Naive thymus-derived CD4-positive, alpha-beta T cell (primary cell): ENCODE measurements around the gene CHD2. TPM values are rescaled to one million over a fixed set of nuclear protein-coding genes. Genes with fewer than 3 reads are reported as not detected.

Experiments used
- ATAC-seq: fragments of 150-1000 bp; cut with Tn5 transposase; 2 replicates; pipeline ENCODE4 v1.10.0; 2021; ENCODE audit warnings: mild to moderate bottlenecking, moderate library complexity
- CTCF ChIA-PET: fragments of 350-600 bp; sonication (Branson Sonifier 250); formaldehyde crosslinking; loops from one replicate; lab custom pipeline; 2021; ENCODE audit warnings: antibody characterized with exemption; lab: Charles Lee
- POLR2A ChIA-PET: fragments of 350-600 bp; sonication (Branson Sonifier 250); formaldehyde crosslinking; loops from one replicate; lab custom pipeline; 2021; ENCODE audit warnings: antibody characterized with exemption, inconsistent platforms; lab: Charles Lee
- DNase-seq, 9 donors: peaks; one replicate each; pipeline versions ENCODE4 v3.0.0 to v3.0.0-alpha.2; 2020 to 2022; ENCODE audit warnings: mixed read lengths in 1 of 9
- H3K27ac ChIP-seq: one replicate; pipeline ENCODE4 v1.7.0; 2013; ENCODE audit warnings: mild to moderate bottlenecking, low read depth, low read length, moderate library complexity
- H3K27me3 ChIP-seq, 2 donors: one replicate each; pipeline ENCODE4 v1.7.0; 2013; ENCODE audit warnings: low read length in 2 of 2, mild to moderate bottlenecking in 2 of 2, moderate library complexity in 2 of 2; ENCODE audit not compliant: control insufficient read depth in 2 of 2, insufficient read depth in 2 of 2
- H3K36me3 ChIP-seq, 3 experiments: 1 replicate in 2 of 3; 2 replicates in 1 of 3; pipeline ENCODE4 v1.7.0; 2013; ENCODE audit warnings: low read length in 3 of 3, mild to moderate bottlenecking in 3 of 3, moderate library complexity in 1 of 3; ENCODE audit not compliant: insufficient read depth in 3 of 3, control insufficient read depth in 2 of 3
- H3K4me1 ChIP-seq, 2 donors: one replicate each; pipeline ENCODE4 v1.7.0; 2013; ENCODE audit warnings: low read length in 2 of 2, mild to moderate bottlenecking in 2 of 2, moderate library complexity in 1 of 2; ENCODE audit not compliant: control insufficient read depth in 2 of 2, insufficient read depth in 2 of 2
- H3K4me3 ChIP-seq: 2 replicates; pipeline ENCODE4 v1.7.0; 2013; ENCODE audit warnings: mild to moderate bottlenecking, low read length
- H3K9me3 ChIP-seq, 3 experiments: 1 replicate in 2 of 3; 2 replicates in 1 of 3; pipeline ENCODE4 v1.7.0; 2013; ENCODE audit warnings: low read length in 3 of 3; ENCODE audit not compliant: control insufficient read depth in 2 of 3
- H3K27ac Mint-ChIP-seq, 9 donors: one replicate each; pipeline ENCODE4 v1.8.0; 2020 to 2022; ENCODE audit warnings: mixed read lengths in 9 of 9, mild to moderate bottlenecking in 8 of 9, moderate library complexity in 5 of 9, inconsistent platforms in 2 of 9
- H3K27me3 Mint-ChIP-seq, 5 donors: one replicate each; pipeline ENCODE4 v1.8.0; 2021 to 2022; ENCODE audit warnings: mixed read lengths in 5 of 5, mild to moderate bottlenecking in 1 of 5
- H3K36me3 Mint-ChIP-seq, 5 donors: one replicate each; pipeline ENCODE4 v1.8.0; 2020 to 2022; ENCODE audit warnings: mixed read lengths in 5 of 5, mild to moderate bottlenecking in 3 of 5, inconsistent platforms in 1 of 5
- H3K4me1 Mint-ChIP-seq, 7 donors: one replicate each; pipeline ENCODE4 v1.8.0; 2020 to 2022; ENCODE audit warnings: mixed read lengths in 7 of 7, mild to moderate bottlenecking in 3 of 7, inconsistent platforms in 1 of 7
- H3K4me3 Mint-ChIP-seq, 10 donors: one replicate each; pipeline ENCODE4 v1.8.0; 2020 to 2022; ENCODE audit warnings: mild to moderate bottlenecking in 10 of 10, mixed read lengths in 10 of 10, moderate library complexity in 6 of 10, inconsistent platforms in 2 of 10
- H3K9me3 Mint-ChIP-seq, 11 donors: one replicate each; pipeline ENCODE4 v1.8.0; 2020 to 2022; ENCODE audit warnings: mixed read lengths in 11 of 11, mild to moderate bottlenecking in 4 of 11, inconsistent platforms in 1 of 11, moderate library complexity in 1 of 11
- intact Hi-C, 2 donors: fragments of 100-400 bp; cut with micrococcal nuclease; formaldehyde crosslinking; loops; one replicate each; pipeline ENCODE4 v1.15.1; 2023
- polyA plus RNA-seq, 2 donors: library from polyadenylated mRNA; unstranded; fragments of 300-500 nt; fragmentation: Illumina TruSeq; gene quantifications; one replicate each; pipeline ENCODE4 v1.2.3, GENCODE V29; 2021
- total RNA-seq, 6 experiments: library from RNA in 5 of 6; stranded (reverse) in 5 of 6; gene quantifications; 1 replicate in 5 of 6; 2 replicates in 1 of 6; pipeline ENCODE4 v1.2.3 and lab custom pipeline; 2021 to 2026

Gene CHD2
- total and polyA plus RNA-seq, 7 experiments from 2014 or later, result 70.0 to 492 (median 371) TPM

- H3K27ac ChIP-seq, result peak overlapping the region; percentile 97
- H3K4me3 Mint-ChIP-seq, result peak overlapping the region; percentile 81 to 100 (median 94)
- peaks cover 7 to 59% (median 53%) of the 10 kb centered on the region in 5 donors for H3K36me3 Mint-ChIP-seq
- peaks cover 5 to 22% (median 8%) of the 10 kb centered on the region in 3 experiments for H3K36me3 ChIP-seq
- H3K4me3 ChIP-seq, result peak overlapping the region; percentile 79
- peak overlapping the region; percentile 96 to 100 (median 99) for H3K27ac Mint-ChIP-seq
- ATAC-seq, result no peak
- peaks cover 42 to 48% of the 10 kb centered on the region in 2 donors for H3K4me1 ChIP-seq
- DNase-seq, result peak in 1 of 9 donors; percentile 28
- POLR2A ChIA-PET, result interaction anchor here (0.6 to 15.9 kb wide), 14 partner anchors 8 to 100 kb away, joined by 3 to 762 read pairs (median 14); no protein-coding TSS in a partner anchor
- peaks cover 27 to 71% (median 63%) of the 10 kb centered on the region in 7 donors for H3K4me1 Mint-ChIP-seq
- no peaks in the 10 kb centered on the region for H3K27me3 ChIP-seq
- CTCF ChIA-PET, result interaction anchor here (0.9 to 5.3 kb wide), 7 partner anchors 8 to 92 kb away, joined by 3 to 38 read pairs (median 5); no protein-coding TSS in a partner anchor
- peaks cover 0 to 13% (median 4%) of the 10 kb centered on the region in 11 donors for H3K9me3 Mint-ChIP-seq
- intact Hi-C loops, result loop anchor here (10.0 kb wide), 1 partner anchor 1046 kb away; the partner anchor contains the start of gene SLCO3A1 (in 2 of the 2)
- no peaks in the 10 kb centered on the region for H3K9me3 ChIP-seq
- no peaks in the 10 kb centered on the region for H3K27me3 Mint-ChIP-seq
Observed at GRCh38 chr15:92901072-92901761, 1.1 kb downstream of the CHD2 start.

DNA sequence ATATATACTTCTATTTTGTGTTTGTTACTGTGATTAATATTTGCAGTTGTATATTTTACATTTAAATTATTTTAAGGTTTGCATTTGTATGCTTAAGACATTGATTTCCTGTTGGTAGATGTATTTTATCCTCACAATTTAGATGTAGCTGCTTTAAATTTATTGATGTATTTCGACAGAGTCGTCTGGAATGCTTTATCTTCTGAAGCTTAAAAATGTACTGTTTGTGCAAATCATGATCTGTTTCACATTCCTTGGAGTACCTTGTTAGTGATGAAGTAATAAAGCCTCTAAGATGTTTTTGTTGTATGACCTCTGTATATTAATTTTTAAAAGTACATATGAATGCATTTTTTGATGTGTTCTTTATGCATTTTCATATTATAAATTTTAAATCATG, 1.9 kb downstream of the CHD2 start:
- Histone ChIP-seq H3K27ac (peak overlapping the region; percentile 97), H3K36me3 (peaks cover 5 to 18% (median 8%) of the 10 kb centered on the region in 3 experiments), H3K9me3 (no peaks in the 10 kb centered on the region), H3K4me3 (peak overlapping the region; percentile 79), H3K4me1 (peaks cover 40 to 50% of the 10 kb centered on the region in 2 donors), H3K27me3 (no peaks in the 10 kb centered on the region)
- Mint-ChIP-seq H3K4me3 (peak overlapping the region; percentile 81 to 100 (median 94)), H3K9me3 (peaks cover 0 to 13% (median 4%) of the 10 kb centered on the region in 11 donors), H3K4me1 (peaks cover 29 to 71% (median 62%) of the 10 kb centered on the region in 7 donors), H3K27me3 (no peaks in the 10 kb centered on the region), H3K27ac (peak overlapping the region in 8 of 9 donors; percentile 51 to 100 (median 82)), H3K36me3 (peaks cover 7 to 56% (median 45%) of the 10 kb centered on the region in 5 donors)
- no peak for DNase-seq
- intact Hi-C loops, result loop anchor here (10.0 kb wide), 1 partner anchor 1047 kb away; the partner anchor contains the start of gene SLCO3A1 (in 2 of the 2)
- ChIA-PET CTCF (interaction anchor here (1.6 to 5.3 kb wide), 4 partner anchors 8 to 93 kb away, joined by 3 to 38 read pairs (median 6); no protein-coding TSS in a partner anchor), POLR2A (interaction anchor here (1.0 to 15.9 kb wide), 10 partner anchors 7 to 115 kb away, joined by 3 to 762 read pairs (median 16); no protein-coding TSS in a partner anchor)
- ATAC-seq, result no peak

DNA sequence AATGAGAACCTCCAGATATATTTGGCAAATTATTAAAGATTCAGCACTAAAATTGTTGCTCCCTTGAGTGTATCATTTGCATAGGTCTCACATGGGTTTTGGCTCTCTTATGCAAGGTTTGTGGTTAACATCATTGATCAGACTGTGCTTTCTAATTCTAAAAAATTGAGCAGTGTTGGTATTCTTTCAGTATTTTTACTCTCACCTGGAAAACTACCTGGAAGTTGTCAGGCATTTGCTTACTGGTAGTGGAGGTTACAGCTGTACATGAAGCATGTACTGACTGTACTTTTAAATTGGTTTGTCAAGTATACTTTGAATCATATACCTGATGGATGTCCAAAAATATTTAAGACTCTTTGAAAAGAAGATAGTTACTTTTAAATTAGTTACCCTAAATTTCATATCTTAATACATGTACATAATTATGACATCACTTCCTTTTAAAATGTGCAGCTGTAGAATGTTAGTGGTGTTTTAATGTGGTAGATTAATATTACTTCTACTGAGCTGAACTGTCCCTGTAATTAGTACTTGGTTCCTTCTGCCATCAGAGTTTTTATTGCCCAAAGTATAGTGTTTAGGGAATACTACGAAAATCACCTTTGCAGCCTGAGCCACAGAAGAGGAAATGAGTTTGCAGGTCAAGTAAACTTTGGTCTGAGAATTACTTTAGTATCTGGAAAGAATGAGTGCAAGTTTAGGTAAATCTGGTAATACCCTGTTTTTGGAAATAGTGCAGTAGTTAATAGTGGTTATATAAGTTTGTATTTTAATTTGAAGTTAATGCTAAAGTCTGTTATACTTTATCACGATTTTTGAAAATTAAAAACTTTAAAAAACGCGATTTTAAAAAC, 2.8 kb downstream of the CHD2 start:
- H3K36me3 Mint-ChIP-seq, result peaks cover 7 to 52% (median 36%) of the 10 kb centered on the region in 5 donors
- DNase-seq, result peak in 1 of 9 donors; percentile 41
- Histone ChIP-seq H3K4me1 (peaks cover 40 to 50% of the 10 kb centered on the region in 2 donors), H3K27ac (peak overlapping the region; percentile 97), H3K36me3 (peaks cover 0 to 11% (median 5%) of the 10 kb centered on the region in 3 experiments), H3K4me3 (peak overlapping the region; percentile 79), H3K9me3 (no peaks in the 10 kb centered on the region), H3K27me3 (no peaks in the 10 kb centered on the region)
- no peaks in the 10 kb centered on the region for H3K27me3 Mint-ChIP-seq
- ATAC-seq, result no peak
- intact Hi-C loops, result loop anchor here (10.0 kb wide), 1 partner anchor 1048 kb away; the partner anchor contains the start of gene SLCO3A1 (in 2 of the 2)
- H3K4me3 Mint-ChIP-seq, result peak overlapping the region; percentile 81 to 100 (median 94)
- H3K27ac Mint-ChIP-seq, result peak overlapping the region; percentile 96 to 100 (median 100)
- H3K9me3 Mint-ChIP-seq, result peaks cover 0 to 9% (median 4%) of the 10 kb centered on the region in 11 donors
- H3K4me1 Mint-ChIP-seq, result peaks cover 32 to 71% (median 63%) of the 10 kb centered on the region in 7 donors
- ChIA-PET POLR2A (interaction anchor here (0.6 to 15.9 kb wide), 14 partner anchors 15 to 114 kb away, joined by 3 to 762 read pairs (median 10); no protein-coding TSS in a partner anchor), CTCF (interaction anchor here (1.1 to 5.3 kb wide), 6 partner anchors 10 to 94 kb away, joined by 3 to 38 read pairs (median 6); no protein-coding TSS in a partner anchor)

GRCh38 chr15:92903631-92903965, 3.5 kb downstream of the CHD2 start:
- Mint-ChIP-seq H3K4me3 (peak overlapping the region; percentile 81 to 100 (median 94)), H3K27me3 (no peaks in the 10 kb centered on the region), H3K9me3 (peaks cover 0 to 9% (median 4%) of the 10 kb centered on the region in 11 donors), H3K27ac (peak overlapping the region; percentile 96 to 100 (median 100)), H3K4me1 (peaks cover 39 to 71% (median 64%) of the 10 kb centered on the region in 7 donors), H3K36me3 (peaks cover 7 to 52% (median 30%) of the 10 kb centered on the region in 5 donors)
- DNase-seq (no peak), ATAC-seq (no peak)
- Histone ChIP-seq H3K27me3 (no peaks in the 10 kb centered on the region), H3K36me3 (peaks cover 0 to 9% (median 0%) of the 10 kb centered on the region in 3 experiments), H3K27ac (peak overlapping the region; percentile 97), H3K4me3 (peak overlapping the region; percentile 79), H3K4me1 (peaks cover 46 to 54% of the 10 kb centered on the region in 2 donors), H3K9me3 (no peaks in the 10 kb centered on the region)
- ChIA-PET CTCF (interaction anchor here (1.1 to 5.3 kb wide), 4 partner anchors 12 to 95 kb away, joined by 6 to 38 read pairs (median 8); no protein-coding TSS in a partner anchor), POLR2A (interaction anchor here (1.0 to 15.9 kb wide), 11 partner anchors 15 to 104 kb away, joined by 3 to 762 read pairs (median 15); no protein-coding TSS in a partner anchor)
- intact Hi-C loops, result loop anchor here (10.0 kb wide), 1 partner anchor 1049 kb away; the partner anchor contains the start of gene SLCO3A1 (in 2 of the 2)

- ChIA-PET CTCF (interaction anchor here (1.1 to 5.3 kb wide), 5 partner anchors 11 to 95 kb away, joined by 4 to 38 read pairs (median 8); no protein-coding TSS in a partner anchor), POLR2A (interaction anchor here (1.1 to 15.9 kb wide), 10 partner anchors 16 to 103 kb away, joined by 3 to 762 read pairs (median 16); no protein-coding TSS in a partner anchor)
- Mint-ChIP-seq H3K27ac (peak overlapping the region; percentile 96 to 100 (median 100)), H3K36me3 (peaks cover 3 to 50% (median 24%) of the 10 kb centered on the region in 5 donors), H3K4me3 (peak overlapping the region; percentile 81 to 100 (median 94)), H3K4me1 (peaks cover 39 to 71% (median 64%) of the 10 kb centered on the region in 7 donors), H3K9me3 (peaks cover 0 to 5% (median 3%) of the 10 kb centered on the region in 11 donors), H3K27me3 (no peaks in the 10 kb centered on the region)
- Histone ChIP-seq H3K4me3 (peak overlapping the region; percentile 79), H3K27ac (peak overlapping the region; percentile 97), H3K9me3 (no peaks in the 10 kb centered on the region), H3K4me1 (peaks cover 48 to 54% of the 10 kb centered on the region in 2 donors), H3K27me3 (no peaks in the 10 kb centered on the region), H3K36me3 (peaks cover 0 to 9% (median 0%) of the 10 kb centered on the region in 3 experiments)
- intact Hi-C loops, result loop anchor here (1.0 to 10.0 kb wide), 6 partner anchors 10 to 1049 kb away; partner anchors contain the start of gene SLCO3A1 (in 2 of the 2)
- peak; percentile 99 for DNase-seq
- ATAC-seq, result peak; percentile 90
Observed at GRCh38 chr15:92903966-92904721, 4.0 kb downstream of the CHD2 start.
